Measurements from ENCODE around the gene TFAP2C.

GRCh38 chr20:56637576-56637975, 8.5 kb downstream of the TFAP2C start:
- TF ChIP-seq CTCF (conservative IDR thresholded peaks at IDR 0.05; ENCODE audit: low read depth in 2 of 2) (no peak), POLR2AphosphoS5 (IDR thresholded peaks at IDR 0.05; ENCODE audit: low read depth) (no peak), EZH2 (IDR thresholded peaks at IDR 0.05; ENCODE audit: low read depth, unreplicated experiment) (no peak), CREB1 (CRISPR knock-in tag; IDR thresholded peaks at IDR 0.05; ENCODE audit: low read depth) (no peak), ZNF331 (CRISPR knock-in tag; IDR thresholded peaks at IDR 0.05; ENCODE audit: low read depth) (no peak)
- TF ChIP-seq, protein P1, sequence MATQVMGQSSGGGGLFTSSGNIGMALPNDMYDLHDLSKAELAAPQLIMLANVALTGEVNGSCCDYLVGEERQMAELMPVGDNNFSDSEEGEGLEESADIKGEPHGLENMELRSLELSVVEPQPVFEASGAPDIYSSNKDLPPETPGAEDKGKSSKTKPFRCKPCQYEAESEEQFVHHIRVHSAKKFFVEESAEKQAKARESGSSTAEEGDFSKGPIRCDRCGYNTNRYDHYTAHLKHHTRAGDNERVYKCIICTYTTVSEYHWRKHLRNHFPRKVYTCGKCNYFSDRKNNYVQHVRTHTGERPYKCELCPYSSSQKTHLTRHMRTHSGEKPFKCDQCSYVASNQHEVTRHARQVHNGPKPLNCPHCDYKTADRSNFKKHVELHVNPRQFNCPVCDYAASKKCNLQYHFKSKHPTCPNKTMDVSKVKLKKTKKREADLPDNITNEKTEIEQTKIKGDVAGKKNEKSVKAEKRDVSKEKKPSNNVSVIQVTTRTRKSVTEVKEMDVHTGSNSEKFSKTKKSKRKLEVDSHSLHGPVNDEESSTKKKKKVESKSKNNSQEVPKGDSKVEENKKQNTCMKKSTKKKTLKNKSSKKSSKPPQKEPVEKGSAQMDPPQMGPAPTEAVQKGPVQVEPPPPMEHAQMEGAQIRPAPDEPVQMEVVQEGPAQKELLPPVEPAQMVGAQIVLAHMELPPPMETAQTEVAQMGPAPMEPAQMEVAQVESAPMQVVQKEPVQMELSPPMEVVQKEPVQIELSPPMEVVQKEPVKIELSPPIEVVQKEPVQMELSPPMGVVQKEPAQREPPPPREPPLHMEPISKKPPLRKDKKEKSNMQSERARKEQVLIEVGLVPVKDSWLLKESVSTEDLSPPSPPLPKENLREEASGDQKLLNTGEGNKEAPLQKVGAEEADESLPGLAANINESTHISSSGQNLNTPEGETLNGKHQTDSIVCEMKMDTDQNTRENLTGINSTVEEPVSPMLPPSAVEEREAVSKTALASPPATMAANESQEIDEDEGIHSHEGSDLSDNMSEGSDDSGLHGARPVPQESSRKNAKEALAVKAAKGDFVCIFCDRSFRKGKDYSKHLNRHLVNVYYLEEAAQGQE (IDR thresholded peaks at IDR 0.05; ENCODE audit: unreplicated experiment), result no peak
